ENCODE measurements around the gene SMIM41.

Gene SMIM41

DNA sequence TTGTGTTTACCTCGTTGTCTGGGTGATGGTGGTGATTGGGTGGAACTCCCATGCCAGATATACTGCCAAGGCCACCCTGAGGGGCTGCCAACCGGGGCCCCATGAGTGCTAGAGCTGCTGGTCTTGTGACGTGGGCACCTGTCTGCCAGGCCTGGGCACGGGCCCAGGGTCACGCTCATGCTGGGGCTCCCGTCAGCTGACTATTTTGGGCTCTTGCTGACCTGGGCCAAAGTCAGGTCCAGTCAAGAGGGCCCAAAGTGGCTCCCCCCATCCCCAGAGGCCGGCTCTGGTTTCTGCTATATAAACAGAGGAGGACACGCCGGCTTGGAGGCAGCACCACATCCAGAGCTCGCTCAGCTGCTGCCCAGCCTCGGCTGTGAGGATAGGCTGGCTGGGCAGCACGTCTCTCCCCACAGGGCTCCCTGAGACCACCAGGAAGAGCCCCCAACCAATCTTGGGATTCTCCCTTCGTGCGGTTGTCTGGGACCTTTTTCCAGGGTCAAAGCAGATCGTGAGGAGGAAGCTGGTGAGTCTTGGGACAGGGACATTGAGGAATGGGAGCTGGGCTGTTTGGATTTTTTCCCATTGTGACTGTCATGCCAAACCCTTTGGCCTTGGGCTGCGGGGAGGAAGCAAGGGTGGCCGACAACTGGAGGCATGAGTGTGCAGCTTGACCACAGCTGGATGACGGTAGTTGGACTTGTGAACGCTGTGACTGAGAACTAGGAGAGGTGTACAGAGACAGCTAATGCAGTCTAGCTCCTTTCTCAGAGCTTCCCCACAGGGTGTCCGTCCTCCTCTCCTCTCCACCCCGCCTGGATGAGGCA is 35.9 kb upstream of the SMIM41 start:
- no peak overlapping the region for H3K4me3 ChIP-seq (ENCODE audit: low read length)
- TF ChIP-seq ZNF274 (IDR thresholded peaks at IDR 0.05; ENCODE audit: low read depth, low read length): no peak

DNA sequence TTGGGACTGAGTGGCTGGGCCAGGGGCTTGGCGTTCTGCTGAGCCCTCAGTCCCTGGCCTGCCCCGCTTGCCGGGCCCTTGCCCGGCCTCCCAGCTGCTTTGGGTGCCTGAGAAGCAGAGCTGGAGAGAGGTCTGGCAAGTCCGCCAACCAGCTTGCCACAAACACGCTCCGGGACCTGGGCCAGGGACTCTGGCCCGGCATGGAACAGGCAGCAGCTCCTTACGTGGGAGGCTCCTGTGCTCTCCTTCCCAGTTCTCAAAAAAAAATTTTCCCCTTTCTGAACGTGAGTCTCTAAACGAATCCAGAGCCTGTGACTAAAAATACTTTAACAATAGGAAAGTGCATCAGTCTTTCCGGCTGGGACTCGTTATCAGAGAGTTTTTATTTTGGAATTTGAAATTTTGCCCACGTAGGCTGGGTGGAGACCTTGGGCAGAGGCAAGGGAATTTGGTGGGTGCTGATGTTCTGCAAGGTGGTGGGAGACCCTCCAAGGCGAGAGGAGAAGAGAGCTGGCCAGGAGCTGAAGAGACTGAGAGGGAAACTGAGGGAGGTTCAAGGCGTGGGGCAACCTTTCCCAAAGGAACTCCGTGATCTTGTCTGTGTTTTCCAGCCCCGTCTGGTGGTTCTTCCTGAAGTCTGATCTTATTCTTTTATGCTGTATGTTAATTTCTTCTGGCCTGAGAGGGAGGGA is 35.1 kb upstream of the SMIM41 start:
- no peak overlapping the region for H3K4me3 ChIP-seq (ENCODE audit: low read length)
- TF ChIP-seq ZNF274 (IDR thresholded peaks at IDR 0.05; ENCODE audit: low read depth, low read length): no peak

DNA sequence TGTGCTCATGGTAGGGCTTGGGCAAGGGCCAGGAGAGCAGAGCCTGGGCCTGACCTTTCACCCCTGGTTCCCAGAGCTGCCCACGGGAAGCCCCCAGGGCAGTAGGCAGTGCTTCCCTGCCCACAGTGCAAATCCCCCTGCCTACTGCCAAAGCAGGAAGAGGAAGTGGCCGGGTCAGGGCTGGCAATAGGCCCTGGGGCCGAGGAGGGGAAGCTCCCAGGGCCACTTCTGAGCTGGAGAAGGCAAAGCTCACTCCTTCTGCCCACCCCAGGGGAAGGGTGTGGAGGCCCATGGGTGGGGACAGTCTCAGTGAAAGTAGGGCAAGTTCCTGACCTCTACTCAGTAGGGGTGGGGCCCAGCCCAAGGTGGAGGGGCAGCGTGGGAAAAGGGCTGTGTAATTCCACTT is 33.7 kb upstream of the SMIM41 start:
- TF ChIP-seq ZNF274 (IDR thresholded peaks at IDR 0.05; ENCODE audit: low read depth, low read length): no peak
- H3K4me3 ChIP-seq (ENCODE audit: low read length): no peak overlapping the region

DNA sequence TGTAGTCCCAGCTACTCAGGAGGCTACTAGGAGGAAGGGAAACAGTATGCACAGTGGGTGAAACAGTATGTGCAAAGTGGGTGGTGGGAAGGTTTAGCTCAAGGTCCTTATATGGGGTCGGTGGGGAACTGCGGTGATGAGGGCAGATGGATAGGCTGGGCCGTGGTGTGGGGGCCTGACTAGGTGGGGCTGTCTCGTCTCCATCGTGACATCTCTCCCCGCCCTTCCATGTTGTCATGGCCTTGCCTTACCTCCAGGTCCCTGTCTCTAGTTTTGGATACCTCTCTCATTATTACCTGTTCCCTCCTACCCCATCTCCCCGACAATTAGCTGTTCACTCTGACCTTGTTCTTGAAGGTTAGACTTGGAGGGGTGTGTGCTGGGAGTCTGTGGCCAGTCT is 32.6 kb upstream of the SMIM41 start:
- TF ChIP-seq ZNF274 (IDR thresholded peaks at IDR 0.05; ENCODE audit: low read depth, low read length): no peak
- H3K4me3 ChIP-seq (ENCODE audit: low read length): no peak overlapping the region

DNA sequence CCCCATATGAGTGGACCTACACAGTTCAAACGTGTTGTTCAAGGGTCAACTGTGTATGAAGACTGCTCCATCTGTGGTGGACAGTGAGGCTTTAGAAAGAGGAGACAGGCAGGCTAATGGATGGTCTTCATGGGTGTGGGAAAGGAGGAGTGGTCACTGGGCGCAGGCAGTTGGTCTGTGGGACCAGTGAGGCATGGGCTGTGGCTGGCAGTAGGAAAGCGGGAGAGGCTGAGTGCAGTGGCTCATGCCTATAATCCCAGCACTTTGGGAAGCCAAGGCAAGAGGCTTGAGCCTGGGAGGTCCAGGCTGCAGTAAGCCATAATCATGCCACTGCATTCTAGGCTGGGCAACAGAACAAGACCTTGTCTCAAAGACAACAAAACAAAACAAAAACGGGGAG is 30.2 kb upstream of the SMIM41 start:
- no peak for TF ChIP-seq ZNF274 (IDR thresholded peaks at IDR 0.05; ENCODE audit: low read depth, low read length)
- no peak overlapping the region for H3K4me3 ChIP-seq (ENCODE audit: low read length)

DNA sequence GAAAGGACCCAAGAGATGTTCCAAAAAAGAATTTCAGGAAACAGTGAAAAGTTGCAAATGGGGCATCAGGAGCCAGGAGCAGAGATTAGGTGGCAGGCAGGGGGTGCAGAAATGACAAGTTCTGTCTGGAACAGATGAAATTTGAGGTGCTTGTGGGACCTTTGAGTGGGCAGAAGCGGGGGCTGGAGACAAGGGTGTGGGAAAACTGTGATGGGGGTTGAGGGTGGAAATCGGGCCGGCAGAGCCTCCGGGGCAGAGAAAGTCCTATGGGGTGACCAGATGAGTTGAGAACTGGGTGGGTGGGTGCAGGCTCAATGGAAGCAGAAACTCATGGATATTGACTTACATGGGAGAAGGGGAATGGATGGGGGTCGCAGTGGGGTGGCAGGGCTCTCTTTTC is 29.8 kb upstream of the SMIM41 start:
- H3K4me3 ChIP-seq (ENCODE audit: low read length): no peak overlapping the region
- no peak for TF ChIP-seq ZNF274 (IDR thresholded peaks at IDR 0.05; ENCODE audit: low read depth, low read length)

DNA sequence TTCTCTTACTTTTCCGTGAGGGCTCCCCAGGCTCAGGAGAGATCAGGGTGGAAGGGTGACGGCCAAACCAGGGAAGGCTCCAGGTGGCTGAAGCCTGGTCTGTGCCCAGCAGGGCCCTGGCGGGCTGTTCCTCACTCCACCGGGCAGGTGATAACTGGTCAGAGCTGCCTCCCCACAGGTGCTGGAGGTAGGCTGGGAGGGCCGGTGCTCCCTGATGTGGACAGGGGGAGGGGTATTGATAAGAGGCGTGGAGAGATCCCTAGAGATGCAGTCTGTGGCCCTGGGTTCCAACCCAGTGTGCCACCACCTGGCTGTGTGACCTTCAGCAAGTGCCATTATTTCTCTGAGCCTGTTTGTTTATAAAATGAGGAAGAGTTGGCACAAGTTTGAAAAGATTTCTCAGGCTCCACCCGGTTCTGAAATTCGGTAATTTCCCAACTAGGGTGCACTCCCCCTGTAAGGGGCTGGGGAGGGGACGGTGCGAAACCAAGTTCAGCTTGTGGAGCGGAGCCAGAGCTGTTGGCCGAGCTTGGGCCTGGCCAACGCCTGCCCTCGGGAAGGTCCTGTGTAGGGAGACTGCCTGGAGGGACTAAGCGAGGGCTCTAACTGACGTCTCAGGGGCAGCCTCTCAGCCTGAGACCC is 29.3 kb upstream of the SMIM41 start:
- no peak for TF ChIP-seq ZNF274 (IDR thresholded peaks at IDR 0.05; ENCODE audit: low read depth, low read length)
- H3K4me3 ChIP-seq (ENCODE audit: low read length): peak overlapping the region; percentile 54; the same call in 1 of the 2 replicates

DNA sequence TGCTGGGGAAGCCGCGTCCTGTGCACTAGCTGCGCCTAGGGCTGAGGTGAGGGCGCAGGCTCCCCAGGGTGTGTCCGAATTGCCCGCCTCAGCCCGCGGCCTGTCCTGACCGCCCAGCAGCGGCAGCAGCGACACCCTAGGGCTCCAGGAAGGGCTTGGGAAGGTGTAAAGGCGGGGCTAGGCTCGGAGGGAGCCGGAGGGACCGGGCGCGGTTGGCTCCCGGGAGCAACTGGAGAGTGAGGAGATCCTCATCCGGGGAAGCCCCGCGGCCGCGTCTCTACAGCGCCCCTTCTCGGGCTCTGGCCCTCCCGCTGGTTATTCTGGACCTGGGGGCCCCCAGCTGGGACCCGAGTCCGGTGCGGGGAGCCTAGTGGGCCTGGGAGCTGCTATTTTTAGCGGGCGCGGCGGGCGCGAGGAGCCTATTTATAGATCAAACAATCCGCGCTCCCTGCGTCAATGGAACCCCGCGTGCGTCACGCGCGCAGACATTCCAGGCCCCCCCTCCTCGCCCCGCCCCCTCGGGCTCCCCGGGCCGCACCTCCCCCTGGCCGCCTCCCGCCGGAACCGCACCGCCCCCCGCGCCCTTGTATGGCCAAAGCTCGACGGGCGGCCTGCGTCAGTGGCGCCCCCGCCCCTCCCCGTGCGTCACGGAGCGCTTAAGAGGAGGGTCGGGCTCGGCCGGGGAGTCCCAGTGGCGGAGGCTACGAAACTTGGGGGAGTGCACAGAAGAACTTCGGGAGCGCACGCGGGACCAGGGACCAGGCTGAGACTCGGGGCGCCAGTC is 28.6 kb upstream of the SMIM41 start, which contains the start of gene NR4A1:
Gene NR4A1, plus strand, starts transcription at position 685 of the 784 bp plus-strand sequence. CDS start 2,887 bp downstream, outside the sequence.
- no peak for TF ChIP-seq ZNF274 (IDR thresholded peaks at IDR 0.05; ENCODE audit: low read depth, low read length)

DNA sequence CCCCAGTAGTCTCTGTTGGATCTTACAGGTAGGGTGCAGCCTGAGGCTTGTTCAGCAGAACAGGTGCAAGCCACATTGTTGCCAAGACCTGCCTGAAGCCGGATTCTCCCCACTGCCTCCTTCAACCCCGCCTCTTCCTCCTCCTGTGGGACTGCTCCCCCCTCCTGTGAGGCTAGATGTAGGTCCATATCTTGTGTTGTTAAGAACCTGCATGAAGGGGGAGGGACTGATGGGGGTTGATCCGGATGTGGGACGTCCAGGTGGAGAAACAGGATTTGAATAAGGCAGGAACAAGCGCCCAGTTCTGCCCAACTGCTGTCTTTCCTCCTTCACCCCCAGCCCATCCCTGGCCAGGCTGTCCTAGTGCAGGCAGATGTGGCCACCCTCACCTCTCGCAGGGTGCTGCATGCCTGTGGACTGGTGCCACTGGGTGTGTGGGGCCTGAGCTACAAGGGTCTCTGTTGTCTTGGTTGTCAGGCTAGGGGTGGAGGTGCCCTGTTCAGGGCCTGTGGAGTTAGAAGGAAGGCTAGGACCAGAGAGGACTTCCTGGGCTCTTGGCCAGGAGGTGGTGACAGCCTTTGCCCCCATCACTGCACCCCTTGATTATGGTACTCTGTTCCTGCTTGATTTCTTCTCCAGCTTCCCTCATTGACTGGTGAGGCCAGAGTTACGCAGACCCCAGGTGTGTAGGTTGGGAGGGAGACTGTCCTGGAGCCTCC is 26.9 kb upstream of the SMIM41 start:
- H3K4me3 ChIP-seq (ENCODE audit: low read length): no peak overlapping the region; the same call in 1 of the 2 replicates
- TF ChIP-seq ZNF274 (IDR thresholded peaks at IDR 0.05; ENCODE audit: low read depth, low read length): no peak

More for the DNA sequence above, 28.6 kb upstream of the SMIM41 start, which contains the start of gene NR4A1:
- H3K4me3 ChIP-seq (ENCODE audit: low read length): peak within 1 kb of the TSS; percentile 54; the same call in 1 of the 2 replicates

DNA sequence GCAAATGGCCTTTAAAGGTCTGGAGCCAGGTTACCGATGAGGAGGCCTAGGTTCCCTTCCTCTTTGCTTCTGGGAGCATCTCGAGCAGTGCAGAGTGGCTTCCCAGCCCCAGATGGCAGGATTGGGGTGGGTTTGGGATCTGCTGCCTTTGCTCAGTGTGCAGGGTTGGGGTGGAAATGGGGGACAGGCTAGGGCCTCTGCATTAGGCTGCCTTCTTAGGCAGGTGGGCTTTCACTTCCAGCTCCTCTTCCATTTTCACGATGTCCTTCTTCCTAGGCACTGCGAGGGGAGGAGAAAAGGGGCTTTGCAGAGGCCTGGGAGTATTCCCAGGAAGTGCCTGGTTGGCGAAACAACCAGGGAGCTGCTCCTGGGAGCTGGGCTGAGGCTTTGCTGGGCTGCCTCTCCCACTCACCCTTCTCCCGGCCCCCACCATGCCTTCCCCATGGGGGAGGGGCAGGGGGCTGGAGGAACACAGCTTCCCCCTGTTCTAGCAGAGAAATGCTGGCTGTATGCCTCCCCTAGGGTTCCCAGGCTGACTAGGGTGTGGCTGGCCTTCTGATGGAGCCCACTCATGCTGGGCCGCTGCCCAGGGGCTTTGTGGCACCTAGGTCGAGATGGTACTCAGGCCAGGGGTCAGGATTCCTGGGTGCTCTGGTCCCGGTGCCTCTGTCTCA is 25.8 kb upstream of the SMIM41 start:
- no peak for TF ChIP-seq ZNF274 (IDR thresholded peaks at IDR 0.05; ENCODE audit: low read depth, low read length)
- no peak overlapping the region for H3K4me3 ChIP-seq (ENCODE audit: low read length)

DNA sequence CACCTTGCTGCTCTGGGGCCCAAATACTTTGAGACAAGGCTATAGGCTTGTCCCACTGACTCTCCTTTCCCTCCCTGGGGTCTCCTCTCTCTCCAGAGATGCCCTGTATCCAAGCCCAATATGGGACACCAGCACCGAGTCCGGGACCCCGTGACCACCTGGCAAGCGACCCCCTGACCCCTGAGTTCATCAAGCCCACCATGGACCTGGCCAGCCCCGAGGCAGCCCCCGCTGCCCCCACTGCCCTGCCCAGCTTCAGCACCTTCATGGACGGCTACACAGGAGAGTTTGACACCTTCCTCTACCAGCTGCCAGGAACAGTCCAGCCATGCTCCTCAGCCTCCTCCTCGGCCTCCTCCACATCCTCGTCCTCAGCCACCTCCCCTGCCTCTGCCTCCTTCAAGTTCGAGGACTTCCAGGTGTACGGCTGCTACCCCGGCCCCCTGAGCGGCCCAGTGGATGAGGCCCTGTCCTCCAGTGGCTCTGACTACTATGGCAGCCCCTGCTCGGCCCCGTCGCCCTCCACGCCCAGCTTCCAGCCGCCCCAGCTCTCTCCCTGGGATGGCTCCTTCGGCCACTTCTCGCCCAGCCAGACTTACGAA is 25.2 kb upstream of the SMIM41 start:
- no peak overlapping the region for H3K4me3 ChIP-seq (ENCODE audit: low read length)
- TF ChIP-seq ZNF274 (IDR thresholded peaks at IDR 0.05; ENCODE audit: low read depth, low read length): no peak

All from GM08714 (cell line).